GM18909 (cell line): Measurements from ENCODE around the gene ZIM2.
"Not testable (repeated sequence)": the region's sequence is repeated elsewhere in the genome, so short reads cannot be mapped to it uniquely, and the experiment has no call there.

ENCODE experiments used
- ATAC-seq: cut with Tn5 transposase; IDR thresholded peaks from one replicate; pipeline ENCODE4 v1.9.1; 2021; ENCODE audit warnings: mild to moderate bottlenecking; ENCODE audit not compliant: unreplicated experiment, poor library complexity

ZIM2 gene

DNA sequence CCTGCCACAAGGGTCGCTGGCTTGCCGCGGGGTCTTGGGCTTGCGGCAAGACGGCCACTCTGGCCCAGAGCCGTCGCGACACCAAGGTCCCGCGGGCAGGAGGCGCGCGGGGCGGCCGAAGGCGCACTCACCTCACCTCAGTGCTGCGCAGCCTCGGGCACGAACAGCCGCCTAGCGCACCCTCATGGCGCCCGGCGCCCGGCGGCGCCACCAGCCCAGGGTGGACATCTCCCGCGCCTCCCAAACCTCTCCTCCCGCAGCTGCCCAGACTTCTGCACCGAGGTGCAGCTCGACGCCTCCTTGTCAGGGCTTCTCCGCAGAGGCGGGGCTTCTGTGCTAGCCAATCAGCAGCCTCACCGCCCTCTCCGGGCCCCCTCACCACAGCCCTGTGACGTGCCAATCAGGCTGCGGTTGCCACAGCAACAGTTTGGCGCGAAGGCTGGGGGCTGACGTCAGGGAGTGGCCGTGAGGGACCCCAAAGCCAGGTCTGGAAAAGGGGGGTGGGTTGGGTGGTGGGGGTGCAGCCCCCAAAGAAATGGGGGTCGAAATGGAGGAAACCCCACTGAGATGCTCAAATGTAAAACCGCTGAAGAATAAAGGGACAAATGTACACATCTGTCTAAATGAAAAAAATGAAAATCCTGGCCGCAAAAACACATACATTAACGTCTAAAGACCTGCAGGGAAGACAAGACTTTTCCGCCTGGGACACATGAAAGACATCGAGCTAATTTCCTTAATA lies at the start of gene ZIM2, which contains the start of gene PEG3:
ZIM2 (minus strand) TSS at position 276 of the 742 bp plus-strand sequence. CDS start 16,449 bp downstream, outside the sequence.
PEG3 (minus strand) TSS at position 276 of the 742 bp plus-strand sequence. CDS start 16,071 bp downstream, outside the sequence.
- ATAC-seq: no peak

DNA sequence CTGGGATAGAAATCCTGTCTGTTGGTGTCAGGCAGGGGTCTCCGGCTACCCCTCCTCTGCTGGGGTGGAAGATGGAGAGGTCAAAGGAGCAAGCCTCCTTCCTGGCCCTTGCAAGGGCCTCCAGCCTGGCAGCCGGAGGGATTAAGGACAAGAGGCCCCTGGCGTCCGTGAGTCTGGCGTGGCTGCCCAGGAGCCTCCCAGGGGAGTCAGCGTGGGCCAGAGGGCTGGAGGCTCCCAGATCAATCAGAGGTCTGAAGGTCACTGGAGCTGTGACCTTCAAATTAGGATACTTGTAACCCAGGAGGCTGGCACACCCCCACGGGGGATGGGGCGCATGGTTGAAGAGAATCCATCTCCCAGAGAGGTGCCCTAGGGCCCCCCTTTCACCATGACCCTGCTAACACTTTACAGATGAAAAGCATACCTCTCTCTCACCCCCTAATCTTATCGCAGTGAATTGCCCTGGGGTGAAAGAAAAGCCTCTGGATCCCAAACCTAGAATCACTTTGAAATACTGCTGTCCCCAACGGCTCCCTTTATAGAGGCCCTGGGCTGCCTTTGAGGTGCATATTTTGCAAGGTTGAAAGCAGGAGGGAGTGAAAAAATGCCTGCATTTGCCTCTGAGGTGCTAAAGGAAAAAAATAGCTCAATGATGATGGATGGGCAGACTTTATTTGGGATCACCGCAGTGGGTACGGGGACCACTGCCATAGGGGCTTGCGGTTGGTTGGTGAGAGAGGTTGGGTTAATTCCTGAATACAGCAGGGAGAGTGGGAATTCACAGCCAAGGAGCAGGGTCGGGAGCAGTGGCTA lies 44.9 kb upstream of the ZIM2 start:
- ATAC-seq: no peak

DNA sequence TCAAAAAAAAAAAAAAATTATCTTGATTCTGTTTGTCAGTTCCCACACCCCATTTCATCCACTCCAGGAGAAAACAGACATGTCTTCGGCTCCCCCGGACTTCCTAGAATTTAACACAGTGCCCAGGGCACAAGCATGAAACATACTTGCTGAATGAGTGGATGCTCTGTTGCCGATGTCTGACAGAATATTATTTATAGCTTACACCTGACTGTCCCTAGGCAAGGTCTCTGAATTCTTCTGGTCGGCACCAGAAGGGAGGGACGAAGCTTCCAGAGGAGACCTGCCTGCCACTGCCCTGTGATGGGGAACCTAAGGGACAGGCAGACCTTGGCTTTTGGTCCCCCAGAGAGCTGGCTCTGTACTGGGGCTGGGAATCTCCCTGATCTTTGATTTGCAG lies 43.9 kb upstream of the ZIM2 start:
- ATAC-seq: no peak

DNA sequence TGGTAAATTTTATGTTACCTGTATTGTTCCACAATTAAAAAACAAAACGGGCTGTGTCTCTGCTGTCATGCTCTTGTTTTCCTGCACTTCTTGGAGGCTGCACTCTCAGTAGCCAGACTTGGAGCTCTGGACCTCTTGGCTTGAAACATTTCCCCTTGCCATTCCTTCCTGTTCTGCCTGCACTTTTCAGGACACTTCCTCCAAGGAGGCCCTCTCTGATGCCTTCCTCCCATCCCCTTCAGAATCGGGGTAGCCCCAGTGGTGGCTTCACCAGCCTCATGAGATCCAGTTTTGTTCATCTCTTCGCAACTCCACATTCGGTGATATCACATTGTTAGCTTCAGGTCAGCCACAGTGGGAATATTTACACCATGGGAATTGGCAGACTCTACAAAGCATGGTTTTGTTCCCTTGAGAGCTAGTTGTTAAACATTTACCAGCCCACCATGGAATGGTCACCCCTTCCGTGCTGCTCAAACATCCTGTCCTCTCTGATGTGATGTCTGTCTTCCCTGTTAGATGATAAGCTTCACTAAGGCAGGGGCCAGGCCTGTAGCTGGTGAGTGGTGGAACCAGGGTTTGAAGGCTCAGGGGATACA lies 40.2 kb upstream of the ZIM2 start:
- ATAC-seq: no peak

DNA sequence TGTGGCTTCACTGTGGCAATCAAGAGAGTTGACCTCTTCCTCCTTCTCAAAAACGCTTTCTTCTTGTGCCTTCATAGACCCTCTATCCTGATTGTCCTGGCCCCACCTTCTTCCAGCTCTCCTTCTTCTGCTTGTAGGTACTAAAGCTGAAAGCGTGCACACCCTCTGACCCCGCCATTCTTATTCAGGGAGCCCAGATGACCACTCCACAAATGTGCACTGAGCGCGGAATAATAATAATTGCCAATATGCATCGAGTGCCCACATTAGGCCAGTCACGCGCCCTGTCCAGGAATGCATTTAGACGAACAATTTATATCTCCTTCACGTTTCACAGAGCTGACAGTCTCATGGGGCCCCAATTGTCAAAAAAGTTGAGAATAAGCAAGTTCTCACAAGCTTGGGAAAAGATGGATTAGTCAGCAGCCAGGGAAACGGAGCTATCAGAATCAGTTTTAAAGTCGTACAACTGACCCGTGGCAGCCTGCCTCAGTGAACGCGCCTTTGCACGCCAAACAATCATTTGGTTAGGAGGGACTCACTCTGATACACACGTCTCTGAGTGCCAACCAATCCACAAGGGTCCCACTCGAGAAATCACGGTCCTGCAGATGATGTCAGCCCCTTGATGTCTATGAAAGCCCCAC lies 36.7 kb upstream of the ZIM2 start:
- ATAC-seq: no peak

DNA sequence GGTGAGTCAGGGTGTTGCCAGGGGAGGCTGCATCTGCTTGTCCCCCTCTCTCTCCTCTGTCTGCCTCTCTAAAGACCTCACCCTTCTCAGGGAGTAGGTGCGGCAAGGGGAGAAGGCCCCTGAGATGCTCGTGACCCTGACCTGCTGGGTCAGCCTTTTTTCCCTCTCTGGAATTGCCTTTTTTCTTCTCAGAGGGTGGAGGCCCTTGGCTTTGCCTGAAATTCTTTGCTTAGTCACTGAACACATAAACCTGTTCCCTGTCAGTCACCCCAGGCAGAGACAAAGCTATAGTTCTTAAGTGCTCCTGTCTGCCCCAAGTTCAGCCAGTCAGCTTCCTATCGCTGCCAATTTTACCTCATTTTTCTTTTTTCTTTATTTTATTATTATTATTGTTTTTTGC lies 35.2 kb upstream of the ZIM2 start:
- ATAC-seq: no peak

DNA sequence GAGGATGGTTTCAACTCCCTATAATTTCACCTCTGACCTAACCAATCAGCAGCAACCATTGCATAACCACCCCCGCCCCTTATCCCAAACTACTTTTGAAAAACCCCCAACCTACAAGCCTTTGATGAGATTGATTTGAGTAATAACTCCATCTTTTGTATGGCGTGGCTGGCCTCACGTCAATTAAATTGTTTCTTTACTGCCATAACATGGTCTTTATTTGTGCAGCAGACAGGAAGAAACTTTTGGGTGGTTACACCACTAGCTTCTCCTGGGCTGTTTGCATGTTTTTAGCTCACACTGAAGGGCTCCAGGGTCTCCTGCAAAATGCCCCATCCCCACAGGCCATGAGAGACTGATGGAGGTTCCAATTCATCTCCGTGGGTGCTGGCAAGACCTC lies 34.0 kb upstream of the ZIM2 start:
- no peak for ATAC-seq

DNA sequence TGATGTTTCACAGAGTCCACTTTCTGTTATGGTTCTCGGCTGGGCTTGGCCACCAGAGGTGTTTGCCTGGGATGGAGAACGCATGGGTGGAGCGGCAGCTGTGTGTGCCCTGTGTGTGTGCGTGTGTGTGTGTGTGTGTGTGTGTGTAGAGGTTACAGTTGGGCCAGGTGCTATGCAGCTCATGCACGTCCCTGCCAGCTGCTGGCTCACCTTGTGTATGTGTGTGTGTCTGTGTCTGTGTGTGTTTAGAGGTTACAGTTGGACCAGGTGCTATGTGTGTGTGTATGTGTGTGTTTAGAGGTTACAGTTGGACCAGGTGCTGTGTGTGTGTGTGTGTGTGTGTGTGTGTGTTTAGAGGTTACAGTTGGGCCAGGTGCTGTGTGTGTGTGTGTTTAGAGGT lies 33.0 kb upstream of the ZIM2 start:
- no peak for ATAC-seq

DNA sequence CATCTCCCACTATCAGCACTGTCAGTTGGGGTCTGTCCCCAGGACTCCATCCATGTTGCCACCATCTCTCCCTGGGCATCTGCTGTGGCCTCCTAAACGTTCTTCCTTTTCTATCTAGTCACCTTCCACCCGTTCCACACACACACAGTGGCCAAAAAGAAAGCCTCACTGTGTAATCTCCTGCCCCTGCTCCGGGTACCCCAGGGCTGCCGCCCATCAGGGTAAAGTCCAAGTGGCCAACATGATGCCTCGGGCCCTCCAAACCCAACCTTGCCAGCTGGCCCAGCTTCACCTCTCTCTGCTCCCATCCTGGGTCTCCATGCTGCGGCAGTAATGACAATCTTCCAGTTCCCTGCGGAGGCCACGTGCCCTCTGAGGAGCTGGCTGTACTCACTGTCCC lies 29.4 kb upstream of the ZIM2 start:
- no peak for ATAC-seq

DNA sequence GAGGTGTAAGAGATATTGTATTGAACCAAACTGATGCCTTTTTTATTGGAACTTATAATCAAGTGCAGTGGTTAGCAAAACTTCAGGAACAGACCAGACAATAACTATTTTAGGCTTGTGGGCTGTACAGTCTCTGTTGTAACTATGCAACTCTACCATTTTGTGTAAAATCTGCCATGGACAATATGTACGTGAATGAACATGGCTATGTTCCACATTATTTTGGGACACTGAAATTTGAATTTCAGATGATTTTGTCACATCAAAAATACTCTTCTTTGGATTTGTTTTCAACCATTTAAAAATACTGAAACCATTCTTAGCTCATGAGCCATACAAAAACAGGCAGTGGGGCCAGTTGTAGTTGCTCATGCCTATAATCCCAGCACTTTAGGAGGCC lies 27.9 kb upstream of the ZIM2 start:
- no peak for ATAC-seq

DNA sequence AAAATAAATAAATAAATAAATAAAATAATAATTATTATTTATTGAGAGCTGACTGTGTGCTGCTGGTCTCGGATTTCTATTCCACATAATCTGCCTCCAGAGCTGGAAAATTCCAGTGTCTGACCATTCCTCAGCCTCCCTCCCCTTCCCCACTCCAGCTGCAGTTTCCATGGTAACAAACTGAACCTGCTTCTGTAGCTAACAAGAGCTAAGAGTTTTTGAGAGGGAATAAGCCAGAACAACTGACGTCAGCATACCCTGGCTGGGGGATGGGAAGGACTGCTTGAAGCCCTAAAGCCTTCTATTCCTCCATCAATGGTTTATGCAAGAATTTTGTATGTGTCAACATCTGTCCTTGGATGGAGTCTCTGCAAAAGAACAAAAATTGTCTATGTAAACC lies 26.0 kb upstream of the ZIM2 start:
- no peak for ATAC-seq

DNA sequence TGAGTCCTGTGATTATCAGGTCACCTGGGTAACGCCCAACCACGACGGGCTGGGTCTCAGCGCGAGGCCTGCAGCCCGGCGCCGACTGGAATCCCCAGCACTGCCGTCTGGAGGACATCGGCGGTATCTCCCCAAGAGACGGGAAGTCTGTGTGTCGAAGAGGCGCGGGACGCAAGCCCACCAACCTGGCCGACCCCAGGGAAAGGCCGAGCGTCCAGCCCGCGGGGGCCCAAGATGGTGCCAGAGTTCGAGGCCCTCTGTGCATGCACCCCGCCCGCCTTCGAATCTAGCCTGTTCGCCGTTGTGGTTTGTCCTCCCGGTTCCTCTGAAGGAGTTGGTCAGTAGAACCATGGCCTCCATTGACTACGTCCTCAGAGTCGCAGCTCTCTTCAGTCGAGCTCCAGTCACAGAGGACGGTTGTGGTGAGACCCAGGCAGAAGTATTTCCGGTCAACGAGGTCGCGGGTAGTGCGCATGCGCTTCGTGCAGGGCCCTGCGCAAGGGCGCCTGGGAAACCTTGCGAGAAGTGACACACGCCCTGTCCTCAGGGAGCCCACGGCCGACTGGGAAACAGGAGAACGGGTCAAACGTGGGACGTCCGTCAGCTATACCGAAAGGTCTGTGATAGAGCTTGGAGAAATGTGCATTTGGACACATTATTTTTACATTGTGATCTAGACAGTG lies 24.1 kb upstream of the ZIM2 start:
- ATAC-seq: no peak

DNA sequence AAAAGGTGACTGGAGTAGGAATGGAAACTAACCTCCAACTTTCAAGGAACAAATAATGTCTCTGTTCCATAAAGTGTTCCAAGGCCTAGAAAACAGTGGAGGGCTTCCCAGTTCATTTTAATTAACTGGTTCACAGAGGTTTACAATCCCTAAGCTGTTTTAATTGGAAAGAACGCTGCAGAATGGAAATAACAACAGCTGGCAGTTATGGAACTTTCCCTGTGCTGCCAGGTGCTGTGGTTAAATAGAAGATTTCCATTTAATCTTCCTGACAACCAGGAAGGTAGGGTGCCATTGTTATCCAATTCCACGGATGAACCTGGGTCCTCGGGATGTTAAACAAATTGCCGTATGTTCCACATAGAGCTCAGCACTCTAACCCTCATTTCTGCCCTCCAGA lies 22.2 kb upstream of the ZIM2 start:
- ATAC-seq: no peak

DNA sequence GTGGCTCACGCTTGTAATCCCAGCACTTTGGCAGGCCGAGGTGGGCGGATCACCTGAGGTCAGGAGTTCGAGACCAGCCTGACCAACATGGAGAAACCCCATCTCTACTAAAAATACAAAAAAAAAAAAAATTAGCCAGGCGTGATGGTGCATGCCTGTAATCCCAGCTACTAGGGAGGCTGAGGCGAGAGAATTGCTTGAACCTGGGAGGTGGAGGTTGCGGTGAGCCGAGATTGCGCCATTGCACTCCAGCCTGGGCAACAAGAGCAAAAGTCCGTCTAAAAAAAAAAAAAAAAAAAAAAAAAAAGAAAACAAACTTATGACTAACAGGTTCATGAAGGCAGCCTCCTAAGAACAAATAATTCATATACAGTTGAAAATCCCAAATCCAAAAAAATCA lies 19.9 kb upstream of the ZIM2 start:
- not testable (repeated sequence) for ATAC-seq

DNA sequence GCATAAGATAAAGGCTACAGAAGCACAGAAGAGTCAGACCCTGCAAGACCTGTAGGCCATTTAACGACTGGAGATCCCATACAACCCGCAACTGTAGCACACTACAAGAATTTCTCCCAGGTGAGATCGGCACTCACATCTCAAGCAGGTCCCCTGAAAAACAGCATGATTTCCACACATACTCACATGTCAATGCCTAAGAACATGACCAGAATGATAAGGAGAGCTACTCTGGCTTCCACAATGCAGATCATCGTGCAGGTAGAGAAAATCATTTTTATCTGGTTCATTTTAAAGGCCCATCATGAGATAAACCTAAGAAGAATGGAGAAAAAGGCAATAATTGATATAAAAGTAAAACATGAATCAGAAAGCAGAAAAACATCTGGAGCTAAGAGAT lies 17.5 kb upstream of the ZIM2 start:
- no peak for ATAC-seq

DNA sequence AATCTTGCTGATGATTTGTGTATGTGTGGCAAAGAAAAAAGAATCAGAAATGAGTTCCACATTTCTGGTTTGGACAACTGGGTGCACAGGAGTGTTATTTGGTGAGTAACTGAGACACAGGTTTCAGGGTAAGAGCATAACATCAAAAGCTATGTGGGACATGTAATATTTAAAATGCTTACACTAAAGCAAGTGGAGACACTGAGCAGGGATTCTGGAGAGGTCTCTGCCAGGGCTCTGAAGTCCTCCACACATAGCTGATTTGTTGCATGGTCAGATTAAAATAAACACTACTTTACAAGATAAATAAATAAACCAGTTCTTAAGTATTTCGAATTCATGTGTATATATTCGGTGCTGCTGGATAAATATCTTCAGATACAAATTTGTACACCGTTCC lies 16.3 kb upstream of the ZIM2 start:
- ATAC-seq: no peak

DNA sequence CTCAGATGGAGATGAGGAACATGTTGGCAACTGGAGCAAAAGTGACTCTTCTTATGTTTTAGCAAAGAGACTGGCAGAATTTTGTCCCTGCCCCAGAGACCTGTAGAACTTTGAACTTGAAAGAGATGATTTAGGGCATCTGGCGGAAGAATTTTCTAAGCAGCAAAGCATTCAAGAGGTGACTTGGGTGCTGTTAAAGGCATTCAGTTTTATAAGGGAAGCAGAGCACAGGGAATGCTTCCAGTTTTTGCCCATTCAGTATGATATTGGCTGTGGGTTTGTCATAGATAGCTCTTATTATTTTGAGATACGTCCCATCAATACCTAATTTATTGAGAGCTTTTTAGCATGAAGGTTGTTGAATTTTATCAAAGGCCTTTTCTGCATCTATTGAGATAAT lies 11.8 kb upstream of the ZIM2 start:
- ATAC-seq: not testable (repeated sequence)

DNA sequence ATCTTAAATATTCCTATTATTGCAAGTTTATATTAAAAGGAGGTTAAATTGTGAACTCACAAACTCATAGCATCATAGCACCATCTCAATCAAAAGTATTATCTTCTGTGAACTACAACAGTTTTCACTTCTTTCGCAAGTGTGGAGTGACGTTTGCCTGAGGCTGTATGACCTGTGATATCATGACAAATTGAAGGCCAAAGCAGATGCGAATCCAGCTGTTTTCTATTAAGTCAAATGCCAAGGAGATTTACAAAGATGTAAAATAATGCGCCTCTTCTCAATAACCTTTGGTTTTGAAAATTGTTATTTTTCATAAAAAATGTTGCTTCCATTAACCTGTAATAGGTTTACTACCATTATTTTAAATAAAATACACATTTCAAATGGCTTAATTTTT lies 7.6 kb upstream of the ZIM2 start:
- no peak for ATAC-seq

DNA sequence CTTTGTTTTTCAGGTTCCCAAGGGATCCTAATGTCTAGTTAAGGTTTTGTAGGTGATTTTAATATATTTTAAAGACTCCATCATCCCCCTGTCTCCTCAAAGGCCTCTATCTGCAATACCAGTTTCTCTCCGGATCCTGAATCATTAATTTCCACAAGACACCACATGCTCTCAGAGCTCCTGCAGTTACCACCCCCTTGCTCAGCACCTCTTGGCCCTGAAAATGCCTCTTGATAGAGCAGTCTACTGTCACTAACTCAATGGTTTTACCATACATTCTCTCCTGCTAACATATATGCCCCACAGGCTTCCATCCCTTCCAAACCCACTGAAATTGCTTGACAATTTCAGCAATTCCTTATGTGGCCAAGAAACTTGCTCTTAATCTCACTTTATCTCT lies 1.9 kb upstream of the ZIM2 start:
- no peak for ATAC-seq

DNA sequence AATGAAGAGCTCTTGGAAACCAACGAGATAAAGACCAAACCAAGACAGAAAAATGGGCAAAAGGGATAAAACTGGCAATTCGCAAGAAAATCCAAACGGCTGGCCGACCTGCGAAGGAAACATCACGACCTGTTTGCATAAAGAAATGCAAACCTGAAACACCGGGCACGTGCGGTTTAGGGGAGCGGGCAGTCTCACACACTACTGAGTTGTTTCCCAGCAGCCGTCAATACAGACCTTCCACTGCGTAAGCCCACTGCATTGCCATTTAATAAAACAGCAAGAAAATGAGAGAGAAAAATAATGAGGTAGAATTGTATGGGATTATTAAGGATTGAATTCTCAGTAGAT lies 642 bp upstream of the ZIM2 start:
- ATAC-seq: no peak
